M059J (cell line): ENCODE measurements around the gene ACER3. TPM values are rescaled to one million over a fixed set of nuclear protein-coding genes. Genes with fewer than 3 reads are reported as not detected.
"Not testable (repeated sequence)": the region's sequence is repeated elsewhere in the genome, so short reads cannot be mapped to it uniquely, and the experiment has no call there.

Source experiments
- DNase-seq: peaks from one replicate; pipeline ENCODE4 v3.0.0-alpha.2; 2012; ENCODE audit warnings: low read depth
- total RNA-seq: library from RNA; depleted of rRNA; stranded (reverse); fragments of >200 nt; shearing (Covaris generic); gene quantifications from 2 replicates; pipeline ENCODE4 v1.2.3, GENCODE V29; 2014

The ACER3 gene
- total RNA-seq, 1 experiment from 2014 or later = 21.4 TPM

- no peak for DNase-seq
These were observed 197.3 kb downstream of the ACER3 start for GRCh38 chr11:77057938-77058474.

GRCh38 chr11:77058900-77059299, 198.2 kb downstream of the ACER3 start:
- DNase-seq = no peak

DNA sequence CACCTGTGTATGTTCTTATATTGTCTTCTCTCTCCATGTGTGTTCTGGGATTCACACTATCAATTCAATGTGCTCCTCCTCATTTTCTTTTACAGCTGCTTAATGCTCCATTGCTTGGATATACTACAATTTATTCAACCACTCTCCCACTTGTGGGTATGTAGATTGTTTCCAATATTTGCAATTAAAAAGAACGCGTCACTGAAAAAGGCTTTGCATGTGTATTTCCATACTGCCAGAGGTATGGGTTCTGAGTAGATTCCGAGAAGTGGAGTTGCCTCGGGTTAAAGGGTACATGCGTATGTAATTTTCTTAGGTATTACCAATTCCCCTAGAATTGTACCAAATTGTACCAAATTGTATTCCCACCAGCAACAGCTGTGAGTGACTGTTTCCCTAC, 199.1 kb downstream of the ACER3 start:
- DNase-seq = no peak

DNA sequence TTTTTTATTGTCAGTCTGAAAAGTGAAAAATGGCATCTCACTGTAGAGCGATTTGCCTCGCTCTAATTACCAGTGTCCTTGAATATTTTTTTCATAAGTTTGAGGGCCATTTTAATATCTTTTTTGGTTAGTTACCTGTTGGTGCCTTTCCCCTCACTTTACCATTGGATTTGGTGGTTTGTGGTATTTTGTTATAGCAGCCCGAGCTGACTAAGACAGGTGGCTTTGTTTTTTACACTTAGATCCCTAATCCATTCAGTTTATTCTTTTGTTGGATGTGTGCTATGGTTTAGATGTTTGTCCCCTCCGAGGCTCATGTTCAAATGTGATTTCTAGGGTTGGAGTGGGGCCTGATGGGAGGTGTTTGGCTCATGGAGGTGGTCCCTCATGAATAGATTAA, 199.5 kb downstream of the ACER3 start:
- DNase-seq = no peak

DNA sequence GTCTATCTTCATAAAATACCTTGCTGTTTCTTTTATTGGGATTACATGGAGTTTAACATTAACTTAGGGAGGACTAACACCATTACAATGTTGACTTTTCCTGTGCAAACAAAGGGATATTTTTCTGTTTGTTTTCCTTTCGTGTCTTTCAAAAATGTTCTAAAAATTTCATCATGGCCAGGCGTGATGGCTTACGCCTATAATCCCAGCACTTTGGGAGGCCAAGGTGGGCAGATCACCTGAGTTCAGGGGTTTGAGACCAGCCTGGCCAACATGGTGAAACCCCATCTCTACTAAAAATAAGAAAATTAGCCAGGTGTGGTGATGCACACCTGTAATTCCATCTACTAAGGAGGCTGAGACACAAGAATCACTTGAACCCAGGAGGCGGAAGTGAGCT, 200.5 kb downstream of the ACER3 start:
- DNase-seq = not testable (repeated sequence)

DNA sequence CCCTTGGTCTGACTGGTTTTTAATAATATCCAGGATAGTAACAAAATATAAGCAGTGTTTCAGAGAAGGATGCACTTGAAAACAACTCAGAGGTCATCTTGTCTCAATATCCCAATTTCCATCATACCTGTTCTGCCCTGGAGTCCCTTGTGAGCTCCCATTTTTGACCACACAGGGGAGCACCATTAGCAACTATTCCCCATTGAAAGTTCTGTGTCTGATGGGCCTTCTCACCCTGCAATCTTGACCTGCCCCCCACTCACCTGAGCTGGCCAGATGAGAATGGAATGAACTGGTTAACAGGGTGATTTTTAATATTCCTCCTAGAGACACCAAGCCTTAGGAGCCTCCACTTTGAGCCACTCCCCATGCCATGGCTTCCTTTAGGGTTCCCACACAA, 202.2 kb downstream of the ACER3 start:
- no peak for DNase-seq

- no peak for DNase-seq
These were observed 202.7 kb downstream of the ACER3 start for GRCh38 chr11:77063407-77063806.

GRCh38 chr11:77063861-77064260, 203.1 kb downstream of the ACER3 start:
- DNase-seq = no peak

- no peak for DNase-seq
These were observed 204.0 kb downstream of the ACER3 start for GRCh38 chr11:77064648-77065217.

- no peak for DNase-seq
These were observed 205.1 kb downstream of the ACER3 start for GRCh38 chr11:77065878-77066228.

DNA sequence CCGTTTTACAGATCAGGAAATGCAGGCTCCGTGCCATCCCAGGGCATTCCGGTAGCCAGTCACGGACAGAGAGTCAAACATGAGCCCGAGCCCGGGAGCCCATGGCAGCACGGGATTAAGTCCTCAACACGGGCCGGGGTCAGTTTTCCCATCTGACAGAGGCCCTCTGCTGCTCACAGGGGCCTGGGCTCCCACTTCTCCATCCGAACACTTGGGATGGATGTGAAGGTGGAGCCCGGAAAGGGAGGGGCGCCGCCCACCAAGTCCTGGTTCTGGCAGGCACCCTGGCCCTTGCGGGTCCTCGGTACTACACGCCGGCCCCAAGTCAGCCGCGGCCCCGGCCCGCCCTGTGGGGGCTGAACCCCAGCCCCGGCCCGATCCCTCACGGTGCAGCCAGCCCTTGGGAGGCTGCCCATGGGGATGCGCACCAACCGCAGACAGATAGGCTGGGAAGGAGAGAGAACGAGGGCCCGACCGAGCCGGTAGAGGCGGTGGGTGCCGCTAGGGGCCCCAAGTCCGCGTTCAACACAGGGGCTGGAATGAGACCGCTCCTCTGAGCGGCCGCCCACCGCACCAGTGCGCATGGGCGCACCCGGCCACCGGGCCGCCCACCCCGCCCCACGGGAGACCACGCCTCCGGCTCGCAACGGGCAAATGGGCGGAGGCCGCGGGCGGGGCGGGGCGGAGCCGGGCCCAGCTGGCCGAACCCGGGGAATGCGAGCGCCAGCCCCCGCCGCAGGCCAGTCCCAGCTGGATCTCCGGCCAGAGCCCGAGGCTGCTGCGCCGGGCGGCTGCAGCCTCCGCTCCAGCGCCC, 205.7 kb downstream of the ACER3 start, which contains the start of gene CAPN5:
CAPN5 (plus strand) TSS at position 743 of the 814 bp plus-strand sequence. CDS start 17,916 bp downstream, outside the sequence.
- DNase-seq = peak; percentile 88

GRCh38 chr11:77067861-77068443, 207.2 kb downstream of the ACER3 start:
- no peak for DNase-seq

GRCh38 chr11:77068457-77069335, 208.0 kb downstream of the ACER3 start:
- DNase-seq = no peak

DNA sequence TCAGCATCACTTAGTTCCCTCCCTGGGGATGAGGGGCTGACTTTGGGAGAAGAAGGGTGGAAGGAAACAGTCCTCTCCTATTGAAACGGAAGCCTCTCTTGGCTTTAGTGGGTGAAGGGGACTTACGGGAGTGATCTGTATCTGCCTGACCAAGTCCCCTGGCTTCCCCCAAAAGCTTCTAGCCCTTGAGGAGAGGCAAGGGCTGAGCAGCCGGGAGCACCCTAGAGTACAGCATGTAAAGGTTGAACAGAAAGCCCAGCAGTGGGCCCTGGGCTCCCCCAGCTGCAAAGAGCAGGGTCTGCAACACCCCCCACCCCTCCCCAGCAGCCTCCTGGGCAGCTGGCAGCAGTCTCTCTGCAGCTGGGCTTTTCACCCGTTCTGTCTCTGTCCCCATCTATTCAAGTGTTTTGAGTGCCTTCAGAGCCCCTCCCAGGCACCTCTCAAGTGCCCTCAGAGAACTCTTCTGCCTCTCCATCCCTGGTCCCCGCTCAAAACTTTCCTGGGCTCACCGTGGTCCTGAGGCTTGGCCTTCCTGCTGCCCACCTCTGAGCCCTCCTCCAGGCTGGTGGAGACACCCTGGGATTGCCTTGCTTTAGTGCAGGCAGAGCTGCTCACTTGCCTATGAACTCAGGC, 208.7 kb downstream of the ACER3 start:
- DNase-seq = no peak

DNA sequence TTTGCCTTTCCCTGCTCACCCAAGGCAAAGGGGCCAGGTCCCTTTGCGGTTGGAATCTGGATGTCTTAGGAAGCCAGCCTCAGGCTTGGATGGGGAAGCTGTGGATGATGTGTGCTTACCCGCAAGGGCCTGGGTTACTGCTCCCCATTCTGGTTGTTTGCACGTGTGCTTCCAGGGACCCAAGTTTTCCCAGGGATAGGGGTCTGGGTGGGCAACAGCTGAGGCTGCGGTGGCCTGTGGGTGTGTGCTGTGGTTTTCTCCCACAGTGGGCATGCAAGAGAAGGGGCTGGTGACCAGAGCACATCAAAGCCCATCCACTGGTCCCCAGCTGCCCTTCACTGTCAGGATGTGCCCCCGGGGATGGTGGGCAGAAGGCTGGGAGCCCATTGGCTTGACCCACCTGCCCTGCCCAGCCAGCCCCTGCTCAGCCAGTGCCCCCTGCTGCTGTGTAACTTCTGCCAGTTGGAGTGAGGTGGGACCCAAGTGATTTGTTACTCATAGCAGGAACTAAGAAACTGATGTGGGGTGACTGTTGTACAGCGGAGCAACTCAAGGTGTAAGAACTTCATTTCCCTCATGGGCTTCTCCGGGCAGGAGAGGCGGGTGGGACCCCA, 209.4 kb downstream of the ACER3 start:
- DNase-seq = no peak

GRCh38 chr11:77071077-77071476, 210.4 kb downstream of the ACER3 start:
- DNase-seq = no peak

DNA sequence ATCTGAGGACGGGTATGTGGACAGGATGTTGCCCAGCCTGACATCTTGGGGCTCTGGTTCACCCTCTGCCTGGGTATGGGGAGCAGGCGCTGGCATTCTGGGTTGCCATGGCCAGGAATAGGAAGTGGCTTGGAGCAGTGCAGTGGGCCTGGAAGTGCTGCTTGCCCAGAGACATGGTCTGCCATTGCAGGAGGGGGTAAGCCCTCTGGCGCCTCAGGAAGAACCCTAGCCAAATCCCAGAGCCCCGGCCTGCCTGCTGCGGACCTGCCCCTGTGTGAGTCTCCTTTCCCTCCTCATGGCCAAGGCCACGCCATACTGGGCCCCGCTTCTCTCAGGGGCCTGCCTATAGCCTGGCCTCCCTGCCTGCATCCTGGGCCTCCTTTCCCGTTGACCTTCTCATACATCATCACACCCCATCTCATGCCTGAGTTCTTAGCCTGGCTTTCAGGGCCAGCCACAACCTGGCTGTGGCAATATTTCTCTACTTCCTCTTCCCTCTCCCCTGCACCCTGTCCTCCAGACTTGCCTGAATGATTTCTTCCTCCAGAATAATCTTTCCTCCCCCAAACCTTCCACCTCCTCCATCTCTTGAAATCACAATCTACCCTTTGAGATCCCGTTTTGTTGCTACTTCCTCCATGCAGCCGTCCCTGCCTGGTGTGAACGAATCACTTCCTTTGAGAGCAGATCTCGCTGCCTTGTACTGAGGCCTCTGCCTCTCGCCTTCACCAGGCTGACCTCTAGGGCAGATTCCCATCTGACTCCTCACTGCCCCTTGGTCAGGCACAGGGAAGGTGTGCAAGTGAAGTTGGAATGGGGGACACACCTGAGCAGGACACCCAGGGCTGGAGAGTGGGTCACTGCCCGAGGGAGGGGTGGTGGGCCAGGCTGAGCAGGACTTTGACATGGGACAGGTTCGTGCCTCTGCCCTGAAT, 211.2 kb downstream of the ACER3 start:
- DNase-seq = peak; percentile 54

DNA sequence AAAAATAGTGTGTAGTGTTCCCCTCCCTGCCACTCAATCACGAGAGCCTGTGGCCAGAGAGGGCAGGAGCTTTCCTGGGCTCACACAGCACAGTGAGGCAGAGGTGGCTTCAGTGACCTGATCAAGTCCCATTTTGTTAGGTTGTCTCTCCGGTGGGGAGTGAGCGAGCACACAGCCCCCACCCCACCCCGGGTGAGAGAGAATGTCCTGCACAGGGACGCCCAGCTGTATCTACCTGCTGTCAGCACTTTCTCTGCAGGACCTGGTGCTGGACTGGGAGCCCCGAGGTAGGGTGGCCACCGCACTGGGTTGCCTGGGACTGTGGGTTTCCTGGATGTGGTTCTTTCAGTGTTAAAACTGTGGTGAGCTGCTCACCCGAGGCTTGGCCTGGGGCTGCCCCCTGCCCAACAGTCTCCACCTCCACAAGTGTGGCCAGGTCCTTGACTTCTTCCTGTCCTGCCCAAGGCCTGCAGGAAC, 212.2 kb downstream of the ACER3 start:
- no peak for DNase-seq

GRCh38 chr11:77073328-77074001, 212.7 kb downstream of the ACER3 start:
- DNase-seq = peak; percentile 96
